GM21528 (cell line): ENCODE measurements around the gene SCGN.
"Not testable (repeated sequence)": the region's sequence is repeated elsewhere in the genome, so short reads cannot be mapped to it uniquely, and the experiment has no call there.

Experiments used
- ATAC-seq: cut with Tn5 transposase; IDR thresholded peaks from one replicate; pipeline ENCODE4 v1.9.1; 2021; ENCODE audit warnings: mild to moderate bottlenecking, moderate library complexity; ENCODE audit not compliant: unreplicated experiment, low FRiP score

Gene SCGN

DNA sequence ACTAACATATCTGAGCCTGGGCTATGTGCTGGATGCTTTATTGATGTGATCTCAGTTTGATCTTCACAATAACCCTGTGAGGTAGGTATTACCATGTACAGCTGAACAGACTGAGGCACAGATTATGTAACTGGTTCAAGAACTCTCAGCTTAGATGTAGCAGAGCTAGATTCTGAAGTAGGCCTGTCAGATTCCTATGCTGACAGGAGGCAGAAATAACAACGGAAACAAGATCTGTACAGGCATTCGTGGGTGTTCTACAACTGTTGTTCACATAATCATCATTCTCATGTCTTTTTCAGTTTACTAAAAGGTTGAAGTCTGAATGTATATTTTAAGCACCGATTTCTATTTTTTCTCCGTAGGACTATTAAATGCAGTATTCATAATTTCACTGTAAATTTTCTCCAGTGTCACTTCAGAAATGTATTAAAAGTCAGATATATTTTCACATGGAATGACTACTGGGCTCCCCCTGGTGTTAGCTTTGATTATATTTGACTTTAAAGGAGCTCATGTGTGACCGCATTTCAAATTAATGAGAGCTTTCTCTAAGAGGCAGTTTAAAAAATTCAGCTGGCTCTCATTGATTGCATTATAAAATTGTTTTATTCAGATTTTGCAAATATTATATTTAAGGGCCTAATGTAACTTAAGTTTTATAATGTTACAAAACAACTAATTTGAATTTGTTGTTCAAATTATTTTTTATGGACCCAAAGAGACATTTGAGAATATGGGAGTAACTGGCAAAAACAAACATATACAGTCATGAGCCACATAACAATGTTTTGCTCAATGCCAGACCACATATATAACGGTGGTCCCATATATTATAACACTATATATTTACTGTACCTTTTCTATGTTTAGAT is 66.1 kb downstream of the SCGN start:
- ATAC-seq, result no peak

DNA sequence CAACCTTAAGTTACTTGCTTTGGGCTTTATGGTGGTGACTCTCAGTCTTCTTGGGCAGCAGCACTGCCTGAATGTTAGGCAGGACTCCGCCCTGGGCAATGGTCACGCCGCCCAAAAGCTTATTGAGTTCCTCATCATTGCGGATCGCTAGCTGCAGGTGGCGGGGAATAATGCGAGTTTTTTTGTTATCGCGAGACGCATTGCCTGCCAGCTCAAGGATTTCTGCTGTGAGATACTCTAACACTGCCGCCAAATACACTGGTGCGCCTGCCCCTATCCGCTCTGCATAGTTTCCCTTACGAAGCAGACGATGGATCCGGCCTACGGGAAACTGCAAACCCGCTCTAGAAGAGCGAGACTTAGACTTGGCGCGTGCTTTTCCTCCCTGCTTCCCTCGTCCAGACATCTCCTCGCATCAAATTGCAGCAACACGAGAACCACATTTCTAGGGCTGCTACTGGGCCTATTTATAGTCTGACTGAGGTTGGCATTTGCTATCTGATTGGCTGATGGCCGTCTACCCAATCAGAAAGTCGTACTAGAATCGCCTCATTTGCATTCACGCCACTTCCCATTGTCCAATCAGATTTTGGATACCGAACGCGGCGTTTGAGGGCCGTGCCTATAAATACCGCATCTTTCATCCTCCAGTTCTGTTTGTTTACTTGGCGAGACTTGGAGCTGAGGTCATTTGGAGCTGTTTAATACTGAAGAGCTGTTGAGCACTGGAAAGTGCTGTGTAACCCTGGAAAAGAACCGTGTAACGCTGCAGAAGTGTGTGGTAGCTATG is 74.3 kb downstream of the SCGN start:
- ATAC-seq, result no peak

DNA sequence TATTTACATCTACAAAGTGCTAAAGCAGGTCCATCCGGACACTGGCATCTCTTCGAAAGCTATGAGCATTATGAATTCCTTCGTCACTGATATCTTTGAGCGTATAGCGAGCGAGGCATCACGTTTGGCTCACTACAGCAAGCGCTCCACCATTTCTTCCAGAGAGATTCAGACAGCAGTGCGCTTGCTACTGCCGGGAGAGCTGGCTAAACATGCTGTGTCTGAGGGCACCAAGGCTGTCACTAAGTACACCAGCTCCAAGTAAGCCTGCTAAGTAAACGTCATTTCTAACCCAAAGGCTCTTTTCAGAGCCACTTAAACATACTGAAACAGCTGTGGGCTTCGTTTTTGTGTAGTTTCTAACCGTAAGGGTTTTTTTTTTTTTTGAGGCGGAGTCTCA is 75.0 kb downstream of the SCGN start:
- ATAC-seq, result no peak

DNA sequence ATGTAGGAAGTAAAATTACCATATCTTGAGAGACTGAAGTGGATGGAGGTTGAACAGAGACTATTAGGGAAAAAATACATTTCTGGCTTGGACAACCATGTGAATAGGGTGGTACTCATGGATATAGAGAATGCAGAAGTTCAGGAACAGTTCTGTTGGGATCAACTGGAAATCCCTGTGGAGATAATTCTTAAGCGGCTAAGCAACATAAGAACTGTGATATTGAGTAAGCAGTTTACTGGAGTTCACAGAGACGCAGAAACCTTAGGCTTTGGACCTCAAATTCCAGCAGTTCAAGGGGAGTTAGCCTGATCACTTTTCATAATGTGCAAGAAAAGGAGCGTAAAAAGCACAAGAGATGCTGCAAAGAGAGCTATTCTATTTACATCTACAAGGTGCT is 78.9 kb downstream of the SCGN start:
- ATAC-seq, result no peak

DNA sequence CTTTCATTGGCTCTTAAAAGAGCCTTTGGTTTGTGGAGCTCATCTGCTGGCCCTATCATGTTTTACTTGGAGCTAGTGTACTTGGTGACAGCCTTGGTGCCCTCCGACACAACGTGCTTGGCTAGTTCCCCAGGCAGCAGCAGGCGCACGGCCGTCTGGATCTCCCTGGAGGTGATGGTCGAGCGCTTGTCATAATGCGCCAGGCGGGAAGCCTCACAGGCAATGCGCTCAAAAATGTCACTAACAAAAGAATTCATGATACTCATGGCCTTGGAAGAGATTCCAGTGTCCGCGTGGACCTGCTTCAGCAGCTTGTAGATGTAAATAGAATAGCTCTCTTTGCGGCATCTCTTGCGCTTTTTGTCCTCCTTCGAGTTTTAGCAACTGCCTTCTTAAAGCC is 79.7 kb downstream of the SCGN start:
- ATAC-seq, result no peak

GRCh38 chr6:25732468-25733198 is 80.6 kb downstream of the SCGN start:
- ATAC-seq, result no peak

DNA sequence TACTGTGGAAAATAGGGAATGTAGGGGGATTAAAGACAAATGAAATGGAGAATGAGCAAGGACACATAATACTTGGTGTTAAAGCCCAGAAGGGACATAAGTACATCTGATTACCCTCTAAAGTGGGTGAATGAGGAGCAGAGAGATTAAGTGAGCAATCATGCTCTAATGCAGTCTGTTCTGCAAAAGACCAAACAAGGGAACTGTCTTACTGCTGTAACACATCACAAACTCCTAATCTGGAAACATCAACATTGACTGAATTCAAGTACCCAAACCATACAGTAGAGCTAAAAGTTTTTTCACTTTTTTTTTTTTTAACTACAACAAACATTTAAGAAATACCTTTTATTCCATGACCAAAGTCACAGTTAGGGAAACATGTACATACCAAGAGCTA is 83.2 kb downstream of the SCGN start:
- ATAC-seq, result no peak

- no peak for ATAC-seq
Measured at GRCh38 chr6:25743868-25744267, 91.9 kb downstream of the SCGN start.

DNA sequence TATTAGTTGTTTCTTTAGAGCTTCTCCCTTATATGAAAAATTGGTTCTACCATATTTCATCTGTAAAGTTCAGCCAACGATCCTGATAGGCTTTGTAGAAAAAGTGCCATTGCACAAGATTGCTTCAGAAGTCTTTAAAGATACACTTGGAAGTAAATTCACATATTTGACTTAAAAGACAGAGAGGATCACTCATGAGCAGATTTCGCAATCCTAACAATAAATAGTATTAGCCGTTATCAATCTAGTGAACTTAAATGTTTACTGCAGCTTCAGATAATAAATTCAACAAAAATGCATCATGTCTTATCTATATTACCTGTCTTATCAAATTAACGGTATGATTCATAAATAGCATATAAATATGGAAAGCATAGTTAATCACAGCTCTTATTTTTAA is 93.8 kb downstream of the SCGN start:
- ATAC-seq, result no peak

GRCh38 chr6:25746968-25747367 is 95.0 kb downstream of the SCGN start:
- ATAC-seq, result no peak

- ATAC-seq, result no peak
Measured at GRCh38 chr6:25747477-25747876, 95.5 kb downstream of the SCGN start.

DNA sequence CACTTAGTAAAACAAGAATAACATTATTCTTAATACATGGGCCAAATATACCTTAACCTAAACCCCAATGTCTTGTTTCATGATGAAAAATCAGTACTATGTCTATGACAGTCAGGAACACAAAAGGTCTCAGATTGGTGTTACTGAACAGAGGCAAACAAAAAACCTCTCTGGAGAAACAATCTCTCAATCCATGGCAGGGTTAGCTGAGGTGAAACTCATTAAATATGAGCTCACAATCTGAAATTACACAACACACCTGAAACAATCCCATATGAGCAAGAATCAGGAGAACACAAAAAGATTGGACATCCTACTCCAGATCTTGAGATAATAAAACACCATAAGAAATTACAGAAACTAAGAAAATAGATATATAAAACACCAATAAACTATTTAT is 96.0 kb downstream of the SCGN start:
- no peak for ATAC-seq

DNA sequence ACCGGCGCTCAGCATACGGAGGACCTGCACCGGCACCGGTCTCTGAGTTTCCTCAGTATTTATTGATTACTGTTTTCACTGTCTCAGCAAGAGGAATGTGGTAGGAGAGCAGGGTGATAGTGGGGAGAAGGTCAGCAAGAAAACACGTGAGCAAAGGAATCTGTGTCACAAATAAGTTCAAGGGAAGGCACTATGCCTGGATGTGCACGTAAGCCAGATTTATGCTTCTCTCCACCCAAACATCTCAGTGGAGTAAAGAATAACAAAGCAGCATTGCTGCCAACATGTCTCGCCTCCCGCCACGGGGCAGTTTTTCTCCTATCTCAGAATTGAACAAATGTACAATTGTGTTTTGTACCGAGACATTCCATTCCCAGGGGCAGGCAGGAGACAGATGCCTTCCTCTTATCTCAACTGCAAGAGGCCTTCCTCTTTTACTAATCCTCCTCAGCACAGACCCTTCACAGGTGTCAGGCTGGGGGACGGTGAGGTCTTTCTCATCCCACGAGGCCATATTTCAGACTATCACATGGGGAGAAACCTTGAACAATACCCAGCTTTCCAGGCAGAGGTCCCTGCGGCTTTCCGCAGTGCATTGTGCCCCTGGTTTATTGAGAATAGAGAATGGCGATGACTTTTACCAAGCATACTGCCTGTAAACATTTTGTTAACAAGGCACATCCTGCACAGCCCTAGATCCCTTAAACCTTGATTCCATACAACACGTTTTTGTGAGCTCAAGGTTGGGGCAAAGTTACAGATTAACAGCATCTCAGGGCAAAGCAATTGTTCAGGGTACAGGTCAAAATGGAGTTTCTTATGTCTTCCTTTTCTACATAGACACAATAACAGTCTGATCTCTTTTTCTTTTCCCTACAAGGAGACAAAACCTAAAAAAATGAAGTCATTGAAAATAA is 96.8 kb downstream of the SCGN start:
- ATAC-seq, result not testable (repeated sequence)

DNA sequence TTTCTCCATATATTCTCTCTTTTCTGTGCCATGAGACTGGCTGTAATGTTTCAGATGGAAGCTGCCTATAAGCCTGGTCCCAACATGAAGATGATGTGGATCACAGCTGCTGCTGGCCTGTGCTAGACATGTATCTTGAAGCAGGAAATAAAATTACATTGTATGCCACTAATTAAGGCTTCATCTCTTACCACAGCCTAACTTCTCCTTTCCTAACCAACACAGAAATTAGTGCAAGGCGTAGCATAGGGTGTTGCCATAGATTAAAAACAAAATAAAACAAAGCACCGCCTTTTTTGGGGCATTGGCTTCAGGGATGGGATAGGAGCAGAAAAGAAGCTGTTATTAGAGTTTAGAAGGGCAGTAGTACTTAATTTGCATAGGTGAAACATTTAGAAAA is 97.8 kb downstream of the SCGN start:
- no peak for ATAC-seq

- no peak for ATAC-seq
Measured at GRCh38 chr6:25750906-25751305, 98.9 kb downstream of the SCGN start.
